NCI-H1417 treated with DMSO at 0.1 percent for 48 hours (cell line): ENCODE measurements around the gene CNTROB.

Source experiments
- DNase-seq: peaks from one replicate; lab custom pipeline; 2025; lab: John Stamatoyannopoulos, UW

CNTROB gene, protein sequence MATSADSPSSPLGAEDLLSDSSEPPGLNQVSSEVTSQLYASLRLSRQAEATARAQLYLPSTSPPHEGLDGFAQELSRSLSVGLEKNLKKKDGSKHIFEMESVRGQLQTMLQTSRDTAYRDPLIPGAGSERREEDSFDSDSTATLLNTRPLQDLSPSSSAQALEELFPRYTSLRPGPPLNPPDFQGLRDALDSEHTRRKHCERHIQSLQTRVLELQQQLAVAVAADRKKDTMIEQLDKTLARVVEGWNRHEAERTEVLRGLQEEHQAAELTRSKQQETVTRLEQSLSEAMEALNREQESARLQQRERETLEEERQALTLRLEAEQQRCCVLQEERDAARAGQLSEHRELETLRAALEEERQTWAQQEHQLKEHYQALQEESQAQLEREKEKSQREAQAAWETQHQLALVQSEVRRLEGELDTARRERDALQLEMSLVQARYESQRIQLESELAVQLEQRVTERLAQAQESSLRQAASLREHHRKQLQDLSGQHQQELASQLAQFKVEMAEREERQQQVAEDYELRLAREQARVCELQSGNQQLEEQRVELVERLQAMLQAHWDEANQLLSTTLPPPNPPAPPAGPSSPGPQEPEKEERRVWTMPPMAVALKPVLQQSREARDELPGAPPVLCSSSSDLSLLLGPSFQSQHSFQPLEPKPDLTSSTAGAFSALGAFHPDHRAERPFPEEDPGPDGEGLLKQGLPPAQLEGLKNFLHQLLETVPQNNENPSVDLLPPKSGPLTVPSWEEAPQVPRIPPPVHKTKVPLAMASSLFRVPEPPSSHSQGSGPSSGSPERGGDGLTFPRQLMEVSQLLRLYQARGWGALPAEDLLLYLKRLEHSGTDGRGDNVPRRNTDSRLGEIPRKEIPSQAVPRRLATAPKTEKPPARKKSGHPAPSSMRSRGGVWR

DNA sequence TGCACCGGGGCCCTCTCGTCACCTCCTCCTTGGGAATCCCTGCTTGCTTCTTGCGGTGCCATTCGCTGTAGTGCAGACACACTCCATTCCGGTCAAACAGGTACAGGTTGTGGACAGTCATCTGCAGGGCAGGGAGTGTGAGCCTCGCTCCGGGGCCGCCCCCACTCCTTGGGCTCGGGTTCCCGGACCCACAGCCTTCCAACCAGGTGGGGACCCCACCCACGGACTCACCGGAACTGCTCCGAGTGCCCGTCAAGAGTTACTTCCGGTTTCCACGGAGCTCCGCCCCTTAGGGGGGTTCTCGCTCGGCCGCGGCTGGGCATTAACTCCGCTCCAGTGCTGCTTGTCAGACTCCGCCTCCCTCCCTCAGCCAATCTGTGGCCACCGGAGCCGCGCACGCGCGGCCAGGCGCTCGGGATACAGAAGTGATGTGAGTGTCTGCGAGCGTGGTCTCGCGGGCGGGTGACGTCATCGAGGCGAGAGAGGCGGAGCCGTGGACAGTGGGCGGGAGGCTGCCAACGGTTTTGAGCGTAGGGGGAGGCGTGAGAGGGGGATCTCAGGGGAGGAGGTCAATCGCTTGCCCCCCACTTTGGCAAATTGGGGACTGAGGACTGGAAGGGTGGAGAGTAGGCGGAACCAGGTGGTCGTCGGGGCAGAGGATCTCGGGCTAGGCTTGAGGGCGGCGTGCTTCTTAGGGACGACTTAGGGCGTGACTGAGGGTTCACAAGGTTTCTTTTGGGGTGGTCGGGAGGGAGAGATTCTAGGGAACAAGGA is at the start of gene CNTROB, which contains the start of gene TRAPPC1:
Gene CNTROB (plus strand): TSS at position 498 of the 774 bp plus-strand sequence. CDS start 874 bp downstream, outside the sequence.
Gene TRAPPC1 (minus strand): TSS at position 238 of the 774 bp plus-strand sequence. CDS start 117 bp downstream, at position 121.
- peak; percentile 79 for DNase-seq

DNA sequence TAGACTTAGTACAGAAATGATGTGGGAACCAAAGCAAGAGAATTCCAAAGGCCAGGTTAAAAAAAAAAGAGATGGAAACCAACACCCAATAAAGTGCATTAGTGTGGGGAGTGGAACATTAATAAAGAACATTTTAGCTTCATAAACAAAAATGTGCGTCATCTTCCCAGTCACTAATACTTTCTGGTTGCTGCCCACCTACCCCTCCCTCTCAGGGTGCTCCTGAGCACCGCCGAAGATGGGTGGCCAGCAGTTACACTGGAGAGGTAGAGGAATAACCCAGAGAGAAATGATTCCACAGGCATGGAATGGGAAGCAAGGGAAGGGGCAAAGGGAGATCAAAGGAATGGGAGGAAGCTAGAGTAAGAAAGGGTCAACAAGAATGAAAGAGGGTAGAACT is 49.4 kb upstream of the CNTROB start:
- no peak for DNase-seq

DNA sequence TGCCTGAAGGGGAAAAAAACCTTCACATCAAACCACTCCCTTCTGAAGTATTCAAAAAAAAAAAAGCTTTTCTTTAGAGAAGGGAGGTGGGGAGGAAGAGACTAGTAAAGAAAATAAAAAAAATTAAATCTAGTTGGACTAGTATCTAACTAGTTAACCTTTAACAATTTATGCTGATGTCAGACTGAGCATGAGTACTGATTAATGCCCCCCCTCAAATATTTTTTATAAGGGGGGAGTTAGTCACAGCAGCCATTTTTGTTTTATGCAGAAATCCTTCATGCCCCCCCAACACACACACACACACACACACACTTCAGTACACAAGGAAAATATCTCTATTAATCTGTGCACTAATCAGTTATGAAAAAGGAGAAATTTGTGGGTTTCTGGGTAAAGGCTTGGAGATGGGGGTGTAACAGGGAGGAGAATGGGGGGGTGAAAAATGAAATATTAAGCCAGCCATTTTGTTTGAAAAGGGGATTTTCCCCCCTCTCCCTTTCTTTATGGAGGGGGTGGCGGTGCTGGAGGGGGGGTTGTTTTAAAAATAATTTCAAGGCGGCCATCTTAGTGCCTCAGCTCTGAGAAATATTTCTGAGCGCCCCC is 48.1 kb upstream of the CNTROB start:
- DNase-seq = no peak

DNA sequence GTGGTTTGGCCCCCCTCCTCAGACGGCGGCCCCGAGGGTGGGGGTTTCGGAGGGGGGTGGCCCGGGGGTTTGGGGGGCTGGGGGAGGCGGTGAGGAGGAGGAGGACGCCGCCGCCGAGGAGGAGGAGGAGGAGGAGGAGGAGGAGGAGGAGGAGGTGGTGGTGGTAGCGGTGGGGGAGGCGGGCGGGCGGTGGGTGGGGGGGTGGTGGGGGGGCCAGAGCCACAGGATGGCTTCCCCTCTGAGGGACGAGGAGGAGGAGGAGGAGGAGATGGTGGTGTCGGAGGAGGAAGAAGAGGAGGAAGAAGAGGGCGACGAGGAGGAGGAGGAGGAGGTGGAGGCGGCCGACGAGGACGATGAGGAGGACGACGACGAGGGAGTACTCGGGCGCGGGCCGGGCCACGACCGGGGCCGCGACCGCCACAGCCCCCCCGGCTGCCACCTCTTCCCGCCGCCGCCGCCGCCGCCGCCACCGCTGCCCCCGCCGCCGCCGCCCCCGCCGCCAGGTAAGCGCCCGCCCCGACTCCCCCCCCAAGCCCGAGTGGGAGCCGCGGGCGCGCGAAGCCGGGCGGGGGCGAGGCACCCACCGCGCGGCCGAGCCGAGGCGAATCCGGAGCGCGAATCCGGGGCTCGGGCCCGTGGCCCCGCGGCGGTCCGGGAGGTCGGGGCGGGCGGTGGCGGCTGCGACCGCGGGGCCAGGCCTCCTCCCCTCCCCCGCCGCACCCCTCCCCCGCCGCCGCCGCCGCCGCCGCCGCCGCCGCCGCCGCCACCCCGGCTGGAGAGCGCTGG is 47.2 kb upstream of the CNTROB start:
- no peak for DNase-seq

DNA sequence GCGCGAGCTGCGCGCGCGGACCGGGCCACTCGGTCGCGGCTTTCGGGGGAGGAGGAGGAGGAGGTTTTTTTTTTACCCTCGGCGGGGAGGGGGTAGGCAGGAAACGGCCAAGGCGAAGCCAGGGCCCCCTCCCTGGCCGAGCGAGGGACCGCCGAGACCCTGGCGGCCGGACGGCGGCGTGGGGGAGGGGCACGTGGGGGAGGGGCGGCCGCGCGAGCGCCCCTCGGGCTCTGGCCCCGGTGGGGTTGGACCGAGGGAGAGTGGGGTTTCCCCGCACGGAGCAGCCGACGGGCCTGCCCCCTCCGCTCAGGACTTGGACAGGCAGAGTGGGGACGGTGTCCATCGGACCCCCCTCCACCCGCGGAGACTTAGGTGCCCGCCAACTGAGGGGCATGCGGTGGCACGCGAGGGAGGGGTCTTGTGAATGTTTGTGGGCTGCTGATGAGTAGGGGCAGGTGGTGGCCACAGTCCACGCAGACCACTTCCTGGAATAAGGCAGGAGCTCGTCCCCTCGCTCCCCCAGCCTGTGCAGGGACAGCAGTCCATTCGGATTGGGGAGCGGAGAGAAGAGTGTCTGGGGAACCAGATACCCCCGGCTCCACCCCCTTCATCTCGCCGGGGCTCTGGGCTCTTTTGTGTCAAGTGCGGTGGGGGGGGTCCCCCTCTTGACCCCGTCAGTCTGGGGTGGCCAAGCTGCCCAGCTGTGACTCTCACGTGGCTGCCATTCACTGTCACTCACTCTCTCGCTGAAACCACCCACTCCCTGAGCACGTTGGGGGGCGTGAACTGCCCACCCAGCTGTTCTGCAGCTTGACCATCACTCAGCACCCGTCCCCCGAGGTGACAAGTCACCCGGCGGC is 46.4 kb upstream of the CNTROB start:
- DNase-seq = no peak

DNA sequence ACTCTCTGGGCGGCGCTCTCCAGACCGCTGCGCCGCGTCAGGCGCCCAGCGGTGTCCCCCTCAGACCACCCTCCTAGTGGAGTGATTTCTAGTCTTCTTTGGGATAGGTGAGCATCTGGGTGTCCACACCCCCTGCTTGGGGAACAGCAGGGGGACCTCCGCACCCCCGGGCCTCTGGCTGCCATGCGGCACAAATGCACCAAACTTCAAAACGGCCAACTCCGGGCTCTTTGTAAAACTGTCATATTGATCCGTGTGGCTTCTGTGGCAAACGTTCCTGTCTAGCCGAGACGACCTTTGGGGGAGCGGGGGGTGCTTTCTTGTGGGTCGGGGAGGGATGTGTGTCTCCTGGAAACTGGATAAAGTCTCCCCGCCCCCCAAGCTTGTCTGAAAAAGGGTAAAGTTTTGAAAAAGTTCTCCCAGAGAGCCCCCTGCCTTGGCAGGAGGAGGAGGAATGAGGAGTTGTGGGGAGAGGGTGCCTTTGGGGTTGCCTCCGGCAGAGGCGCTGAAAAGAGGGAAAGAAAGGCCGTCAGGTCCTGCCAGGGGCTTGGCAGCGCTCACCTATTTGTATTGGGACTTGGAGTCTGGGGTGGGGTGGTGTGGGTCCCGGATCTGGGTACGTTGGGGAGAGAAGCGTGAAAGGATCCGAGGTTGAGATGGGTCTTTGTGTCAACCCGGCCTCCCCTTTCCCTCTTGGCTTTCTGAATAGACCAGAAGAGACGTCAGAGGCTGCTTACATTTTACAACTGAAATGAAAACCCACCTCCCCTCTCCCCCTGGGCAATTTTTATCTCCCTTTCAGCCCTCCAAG is 45.6 kb upstream of the CNTROB start:
- no peak for DNase-seq

DNA sequence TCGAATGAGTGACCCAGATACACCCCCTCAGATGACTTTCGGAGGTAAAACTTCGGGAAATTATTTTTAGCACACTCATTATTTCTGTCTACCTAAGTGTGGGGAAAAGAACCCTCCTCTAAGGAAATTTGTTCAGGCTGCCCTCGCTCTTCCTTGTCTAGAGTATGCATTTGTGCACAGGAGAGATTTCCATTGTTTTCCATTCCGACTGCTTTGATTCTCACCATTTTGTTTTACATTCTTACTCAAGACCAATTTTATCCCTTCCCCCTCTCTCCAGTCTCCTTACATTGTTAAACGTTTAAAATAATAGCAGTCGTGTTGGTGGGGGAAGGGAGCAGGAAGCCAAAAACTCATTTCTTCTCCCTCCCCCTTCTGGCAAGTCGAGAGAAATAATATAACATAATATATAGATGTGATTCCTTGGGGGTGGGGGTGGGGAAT is 44.9 kb upstream of the CNTROB start:
- peak; percentile 80 for DNase-seq

DNA sequence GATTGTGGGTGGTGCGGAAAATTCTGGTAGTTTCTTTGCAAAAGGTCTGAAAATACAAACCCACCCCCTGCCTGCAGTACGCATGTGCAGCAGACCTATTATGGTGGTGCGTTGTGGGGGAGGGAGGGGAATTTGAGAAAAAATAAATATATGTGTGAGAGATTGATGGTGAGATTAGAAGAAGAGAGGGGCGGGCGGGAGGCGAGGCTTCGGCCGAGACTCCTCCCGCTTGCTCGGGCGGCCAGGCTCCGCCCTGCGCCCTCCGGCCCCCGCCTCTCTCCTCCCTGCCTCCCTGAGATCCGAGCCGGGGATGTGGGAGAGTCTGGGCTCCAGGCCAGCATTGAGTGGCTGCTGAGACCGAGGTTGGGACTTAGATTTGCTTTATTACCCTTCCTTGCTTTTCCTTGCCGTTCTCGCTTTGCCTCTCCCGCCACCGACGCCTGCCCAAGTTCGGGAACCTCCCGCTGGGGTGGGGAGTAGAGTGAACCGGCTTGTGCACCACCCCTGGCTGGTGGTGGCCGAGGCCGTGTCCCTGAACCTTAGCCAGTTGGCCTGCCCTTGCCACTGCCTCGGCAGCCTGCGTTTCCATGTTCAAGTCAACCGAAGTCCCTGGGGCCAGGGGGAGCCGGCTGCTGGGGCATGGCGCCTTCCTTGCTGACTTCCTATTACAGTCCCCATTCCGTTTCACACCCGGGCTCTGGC is 44.4 kb upstream of the CNTROB start:
- peak; percentile 80 for DNase-seq

DNA sequence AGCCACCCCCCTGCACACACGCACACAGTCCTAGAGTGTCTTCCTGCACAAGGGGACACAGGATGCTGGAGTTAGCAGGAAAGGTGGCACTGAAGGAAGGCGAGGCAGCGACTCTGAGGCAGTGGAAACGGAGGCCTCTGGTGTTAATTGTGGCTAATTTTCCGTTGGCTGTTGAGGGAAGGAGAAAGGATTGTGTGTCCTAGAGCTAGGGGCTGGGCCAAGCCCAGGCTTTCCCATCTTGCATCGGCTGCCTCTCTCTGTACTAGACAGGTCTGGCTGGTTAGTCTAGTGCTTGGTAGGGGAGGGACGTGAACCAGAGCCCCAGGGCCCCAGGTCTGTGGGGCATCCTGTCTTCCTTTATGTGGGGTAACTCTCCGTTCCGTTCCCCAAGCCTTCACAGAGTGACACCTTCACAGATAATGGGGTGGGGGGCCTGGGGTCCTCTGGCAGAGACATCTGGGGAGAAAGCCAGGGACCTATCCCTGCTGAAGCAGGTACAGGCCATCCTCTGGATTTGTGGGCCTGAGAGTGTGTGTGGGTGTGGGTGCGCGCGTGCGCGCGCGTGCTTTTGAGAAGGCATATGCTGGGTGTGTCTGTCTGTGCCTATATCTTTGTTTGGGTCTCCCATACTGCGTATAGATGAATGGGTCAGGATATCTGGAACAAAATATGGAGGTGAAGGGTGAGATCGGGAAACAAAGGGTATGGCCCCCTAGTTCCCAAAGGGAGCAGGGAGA is 43.7 kb upstream of the CNTROB start, which contains the start of gene CHD3:
Gene CHD3 (plus strand): TSS at position 606 of the 737 bp plus-strand sequence. CDS start 212 bp downstream, outside the sequence.
- DNase-seq = no peak

DNA sequence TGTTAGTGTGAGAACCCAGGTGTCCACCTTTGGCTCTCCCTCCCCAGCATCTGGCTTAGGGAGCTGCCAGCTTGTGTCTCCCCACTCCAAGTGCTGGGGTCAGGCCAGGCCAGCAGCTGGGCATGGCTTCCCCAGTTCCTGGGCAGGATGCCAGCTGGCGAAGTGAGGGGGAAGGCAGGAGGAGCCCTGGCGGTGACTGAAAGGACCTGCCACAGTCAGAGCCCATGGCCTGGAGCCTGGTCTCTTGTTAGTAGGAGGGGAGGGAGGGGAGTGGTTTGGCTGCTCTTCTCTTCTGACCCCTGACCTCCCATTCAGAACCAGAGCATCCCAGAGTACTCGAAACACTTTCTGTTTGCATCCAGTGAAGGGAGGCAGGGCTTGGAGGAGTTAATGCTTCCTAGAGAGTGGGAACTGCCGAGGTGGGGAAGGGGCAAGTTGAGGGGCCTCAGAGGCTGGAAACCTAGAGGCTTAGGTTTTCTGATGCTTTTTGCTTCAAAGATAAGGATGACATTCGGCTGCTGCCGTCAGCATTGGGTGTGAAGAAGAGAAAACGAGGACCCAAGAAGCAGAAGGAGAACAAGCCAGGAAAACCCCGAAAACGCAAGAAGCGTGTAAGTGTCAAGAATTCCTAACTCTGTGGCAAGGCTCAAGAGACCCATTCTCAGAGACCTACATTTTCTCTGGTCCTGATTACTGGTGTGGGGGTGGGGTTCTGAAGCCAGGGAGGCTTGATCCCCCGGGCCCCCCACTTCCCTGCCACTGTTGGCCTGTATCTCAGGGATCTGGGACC is 42.6 kb upstream of the CNTROB start:
- no peak for DNase-seq

DNA sequence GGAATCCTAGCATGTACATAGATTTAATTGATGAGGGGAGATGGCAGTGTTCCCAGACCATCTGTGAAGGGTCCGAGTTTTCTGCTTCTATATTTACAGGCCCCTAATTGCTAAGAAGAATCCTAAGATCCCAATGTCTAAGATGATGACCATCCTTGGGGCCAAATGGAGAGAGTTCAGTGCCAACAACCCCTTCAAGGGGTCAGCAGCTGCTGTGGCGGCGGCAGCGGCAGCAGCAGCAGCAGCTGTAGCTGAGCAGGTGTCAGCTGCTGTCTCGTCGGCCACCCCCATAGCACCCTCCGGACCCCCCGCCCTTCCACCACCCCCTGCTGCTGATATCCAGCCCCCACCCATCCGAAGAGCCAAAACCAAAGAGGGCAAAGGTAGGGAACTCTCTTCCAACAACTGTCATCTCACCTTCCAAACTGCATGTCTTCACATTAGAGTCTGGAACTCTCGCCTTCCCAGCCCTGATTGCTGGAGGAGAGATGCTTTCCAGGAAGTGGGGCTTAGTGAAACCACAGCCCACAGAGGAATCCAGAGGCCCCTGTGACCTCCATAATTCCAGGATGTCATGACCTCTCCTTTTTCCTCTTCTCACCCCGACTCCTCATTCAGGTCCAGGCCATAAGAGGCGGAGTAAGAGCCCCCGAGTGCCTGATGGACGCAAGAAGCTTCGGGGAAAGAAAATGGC is 38.7 kb upstream of the CNTROB start:
- no peak for DNase-seq

DNA sequence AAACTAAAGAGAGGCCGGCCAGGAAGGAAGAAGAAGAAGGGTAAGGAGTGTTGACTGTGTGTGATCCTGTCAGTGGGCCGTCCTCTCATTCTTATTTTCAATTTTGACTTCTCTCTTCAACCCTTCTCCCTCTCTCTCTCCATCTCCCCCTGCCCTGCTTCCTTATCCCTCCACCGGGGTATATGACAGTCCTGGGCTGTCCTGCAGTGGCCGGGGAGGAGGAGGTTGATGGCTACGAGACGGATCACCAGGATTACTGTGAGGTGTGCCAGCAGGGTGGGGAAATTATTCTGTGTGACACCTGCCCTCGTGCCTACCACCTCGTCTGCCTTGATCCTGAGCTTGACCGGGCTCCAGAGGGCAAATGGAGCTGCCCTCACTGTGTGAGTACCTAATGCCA is 37.8 kb upstream of the CNTROB start:
- no peak for DNase-seq

DNA sequence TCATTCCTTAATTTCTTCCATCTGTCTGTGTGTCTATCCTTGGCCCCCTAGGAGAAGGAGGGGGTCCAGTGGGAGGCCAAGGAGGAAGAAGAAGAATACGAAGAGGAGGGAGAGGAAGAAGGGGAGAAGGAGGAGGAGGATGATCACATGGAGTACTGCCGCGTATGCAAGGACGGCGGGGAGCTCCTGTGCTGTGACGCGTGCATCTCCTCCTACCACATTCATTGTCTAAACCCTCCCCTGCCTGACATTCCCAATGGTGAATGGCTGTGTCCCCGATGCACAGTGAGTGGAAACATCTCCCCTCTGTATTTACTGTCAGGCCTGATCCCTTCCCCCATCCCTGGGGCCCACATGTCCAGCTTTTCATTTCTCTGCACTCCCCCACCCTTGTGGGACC is 37.1 kb upstream of the CNTROB start:
- DNase-seq = no peak

DNA sequence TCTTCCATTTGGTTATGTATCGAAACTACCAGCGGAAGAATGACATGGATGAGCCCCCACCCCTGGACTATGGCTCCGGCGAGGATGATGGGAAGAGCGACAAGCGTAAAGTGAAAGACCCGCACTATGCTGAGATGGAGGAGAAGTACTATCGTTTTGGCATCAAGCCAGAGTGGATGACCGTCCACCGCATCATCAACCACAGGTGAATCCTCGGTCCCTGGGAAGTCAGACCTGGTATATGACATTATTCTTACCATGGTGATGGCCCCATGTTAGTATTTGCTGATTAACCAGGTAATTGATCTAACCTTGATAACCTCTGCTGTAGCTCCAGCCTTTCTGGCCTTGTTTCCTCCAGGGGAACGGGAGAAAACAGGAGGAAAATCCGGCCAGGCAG is 34.9 kb upstream of the CNTROB start:
- no peak for DNase-seq

DNA sequence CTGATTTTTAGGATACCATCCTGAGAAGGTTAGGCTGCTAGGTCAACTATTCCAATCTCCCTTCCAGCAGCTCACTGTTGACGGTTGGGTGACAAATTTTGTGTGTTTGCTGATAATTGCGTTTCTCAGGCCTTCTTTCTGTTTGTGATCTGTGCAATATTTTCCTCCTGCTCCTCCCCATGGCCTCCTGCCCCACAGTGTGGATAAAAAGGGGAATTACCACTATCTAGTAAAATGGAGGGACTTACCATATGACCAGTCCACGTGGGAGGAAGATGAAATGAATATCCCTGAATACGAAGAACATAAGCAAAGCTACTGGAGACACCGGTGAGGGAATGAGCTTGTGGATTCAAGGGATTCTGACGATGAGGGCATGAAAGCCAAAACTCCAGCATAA is 34.2 kb upstream of the CNTROB start:
- DNase-seq = no peak
